HepG2 (cell line): Measurements from ENCODE around the gene SOCS3. TPM values are rescaled to one million over a fixed set of nuclear protein-coding genes. Genes with fewer than 3 reads are reported as not detected.

Experiments
- ATF7 ChIP-seq, 2 experiments: fragments of 450-650 bp in 1 of 2; sonication (generic) in 1 of 2; formaldehyde crosslinking in 1 of 2; IDR thresholded peaks; 2 replicates each; pipeline versions ENCODE4 v1.4.0 to v1.6.1; 2016 to 2020; ENCODE audit warnings: antibody characterized with exemption in 1 of 2, mild to moderate bottlenecking in 1 of 2, missing genetic modification reagents in 1 of 2
- DNMT3B ChIP-seq: conservative IDR thresholded peaks from 2 replicates; pipeline ENCODE4 v1.6.1; 2016; ENCODE audit warnings: missing biosample characterization, control low read depth
- ELF1 ChIP-seq: sonication (generic); formaldehyde crosslinking; IDR thresholded peaks from 2 replicates; pipeline ENCODE4 v1.4.0; 2020; ENCODE audit warnings: missing genetic modification reagents
- FOXK1 ChIP-seq: sonication (generic); formaldehyde crosslinking; IDR thresholded peaks from 2 replicates; pipeline ENCODE4 v1.4.0; 2020; ENCODE audit warnings: low read depth, missing genetic modification reagents, borderline replicate concordance
- GATAD2A ChIP-seq: IDR thresholded peaks from 2 replicates; pipeline ENCODE4 v1.6.1; 2016
- HNF4G ChIP-seq, 2 experiments: sonication (generic) in 1 of 2; formaldehyde crosslinking in 1 of 2; IDR thresholded peaks; 2 replicates each; pipeline versions ENCODE4 v1.4.0 to v1.6.1; 2011 to 2020; ENCODE audit warnings: borderline replicate concordance in 2 of 2, low read depth in 2 of 2, mild to moderate bottlenecking in 2 of 2, low read length in 1 of 2, missing genetic modification reagents in 1 of 2, moderate library complexity in 1 of 2
- KDM6A ChIP-seq: IDR thresholded peaks from 2 replicates; pipeline ENCODE4 v1.6.1; 2016; ENCODE audit warnings: low read depth
- PRDM15 ChIP-seq: sonication (generic); formaldehyde crosslinking; IDR thresholded peaks from 2 replicates; pipeline ENCODE4 v1.4.0; 2020; ENCODE audit warnings: missing genetic modification reagents
- TOE1 ChIP-seq: sonication (generic); formaldehyde crosslinking; IDR thresholded peaks from 2 replicates; pipeline ENCODE4 v1.4.0; 2020; ENCODE audit warnings: mild to moderate bottlenecking, missing genetic modification reagents
- ZFP41 ChIP-seq: sonication (generic); formaldehyde crosslinking; IDR thresholded peaks from 2 replicates; pipeline ENCODE4 v1.4.0; 2020; ENCODE audit warnings: mild to moderate bottlenecking, missing genetic modification reagents, borderline replicate concordance
- ZNF160 ChIP-seq: sonication (generic); formaldehyde crosslinking; IDR thresholded peaks from 2 replicates; pipeline ENCODE4 v1.8.0; 2022; ENCODE audit warnings: mild to moderate bottlenecking, inconsistent platforms, missing genetic modification reagents
- ZNF225 ChIP-seq: sonication (generic); formaldehyde crosslinking; IDR thresholded peaks from 2 replicates; pipeline ENCODE4 v1.4.0; 2020; ENCODE audit warnings: mild to moderate bottlenecking, missing genetic modification reagents
- ZNF547 ChIP-seq: sonication (generic); formaldehyde crosslinking; IDR thresholded peaks from 2 replicates; pipeline ENCODE4 v1.5.1; 2020; ENCODE audit warnings: mild to moderate bottlenecking, missing genetic modification reagents
- ZNF773 ChIP-seq: sonication (generic); formaldehyde crosslinking; IDR thresholded peaks from 2 replicates; pipeline ENCODE4 v1.4.0; 2020; ENCODE audit warnings: missing genetic modification reagents, borderline replicate concordance
- polyA plus RNA-seq, 8 experiments: library from polyadenylated mRNA; depleted of rRNA in 3 of 8; stranded (reverse) in 7 of 8; unstranded in 1 of 8; fragments of >200 nt; fragmentation: Illumina TruSeq in 4 of 8; extraction: Trizol in 4 of 8; gene quantifications; 2 replicates each; pipeline versions ENCODE4 v1.2.1 to v1.2.3, GENCODE V29; 2011 to 2016; ENCODE audit warnings: low read depth in 4 of 8, missing spikeins in 1 of 8, mixed read lengths in 1 of 8; ENCODE audit not compliant: insufficient read depth in 1 of 8
- total RNA-seq, 5 experiments: library from RNA; depleted of rRNA; stranded (reverse); fragments of >200 nt; fragmentation: Illumina TruSeq; extraction: Trizol; gene quantifications; 2 replicates each; pipeline ENCODE4 v1.2.3, GENCODE V29; 2016; ENCODE audit warnings: low read depth in 1 of 5
- TF ChIP-seq, protein P1 (sequence below), 2 experiments: fragments of 450-650 bp in 1 of 2; sonication (generic) in 1 of 2; formaldehyde crosslinking in 1 of 2; IDR thresholded peaks; 2 replicates each; pipeline versions ENCODE4 v1.6.1 to v1.8.0; 2016 to 2022; ENCODE audit warnings: antibody characterized with exemption in 1 of 2, mild to moderate bottlenecking in 1 of 2, missing genetic modification reagents in 1 of 2

SOCS3 gene
- total and polyA plus RNA-seq, 2 of the 13 experiments (the other 11 are each of a cell fraction or from before 2014, with no cell fraction given) = 0.77 to 2.4 TPM

DNA sequence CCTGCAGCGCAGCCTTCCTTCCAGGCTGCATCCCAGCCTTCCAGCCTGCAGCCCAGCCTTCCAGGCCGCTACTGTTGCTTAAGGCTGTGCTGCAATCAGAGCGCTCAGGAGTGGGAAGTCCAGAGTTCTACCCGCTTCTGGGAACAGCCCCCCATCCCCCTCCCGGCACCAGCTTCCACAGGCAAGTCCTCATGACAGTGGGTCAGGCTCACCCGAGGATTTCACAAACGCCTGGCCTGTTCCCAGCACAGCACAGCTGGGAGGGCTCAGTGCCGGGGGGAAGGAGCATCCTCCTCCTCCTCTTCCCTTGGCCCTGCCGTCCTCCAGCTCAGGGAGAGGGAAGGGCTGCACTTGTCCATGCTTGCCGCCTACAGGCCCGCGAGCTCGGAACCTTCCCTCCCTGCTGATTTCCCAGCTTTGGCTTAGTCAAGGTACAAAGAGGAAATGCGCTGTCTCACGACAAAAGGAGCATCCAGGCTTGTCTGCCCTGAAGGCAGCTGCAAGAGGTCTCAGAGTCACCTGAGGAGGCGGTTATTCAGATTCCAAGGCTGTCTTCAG, 8.3 kb downstream of the SOCS3 start (continued):
- TF ChIP-seq, protein P1, sequence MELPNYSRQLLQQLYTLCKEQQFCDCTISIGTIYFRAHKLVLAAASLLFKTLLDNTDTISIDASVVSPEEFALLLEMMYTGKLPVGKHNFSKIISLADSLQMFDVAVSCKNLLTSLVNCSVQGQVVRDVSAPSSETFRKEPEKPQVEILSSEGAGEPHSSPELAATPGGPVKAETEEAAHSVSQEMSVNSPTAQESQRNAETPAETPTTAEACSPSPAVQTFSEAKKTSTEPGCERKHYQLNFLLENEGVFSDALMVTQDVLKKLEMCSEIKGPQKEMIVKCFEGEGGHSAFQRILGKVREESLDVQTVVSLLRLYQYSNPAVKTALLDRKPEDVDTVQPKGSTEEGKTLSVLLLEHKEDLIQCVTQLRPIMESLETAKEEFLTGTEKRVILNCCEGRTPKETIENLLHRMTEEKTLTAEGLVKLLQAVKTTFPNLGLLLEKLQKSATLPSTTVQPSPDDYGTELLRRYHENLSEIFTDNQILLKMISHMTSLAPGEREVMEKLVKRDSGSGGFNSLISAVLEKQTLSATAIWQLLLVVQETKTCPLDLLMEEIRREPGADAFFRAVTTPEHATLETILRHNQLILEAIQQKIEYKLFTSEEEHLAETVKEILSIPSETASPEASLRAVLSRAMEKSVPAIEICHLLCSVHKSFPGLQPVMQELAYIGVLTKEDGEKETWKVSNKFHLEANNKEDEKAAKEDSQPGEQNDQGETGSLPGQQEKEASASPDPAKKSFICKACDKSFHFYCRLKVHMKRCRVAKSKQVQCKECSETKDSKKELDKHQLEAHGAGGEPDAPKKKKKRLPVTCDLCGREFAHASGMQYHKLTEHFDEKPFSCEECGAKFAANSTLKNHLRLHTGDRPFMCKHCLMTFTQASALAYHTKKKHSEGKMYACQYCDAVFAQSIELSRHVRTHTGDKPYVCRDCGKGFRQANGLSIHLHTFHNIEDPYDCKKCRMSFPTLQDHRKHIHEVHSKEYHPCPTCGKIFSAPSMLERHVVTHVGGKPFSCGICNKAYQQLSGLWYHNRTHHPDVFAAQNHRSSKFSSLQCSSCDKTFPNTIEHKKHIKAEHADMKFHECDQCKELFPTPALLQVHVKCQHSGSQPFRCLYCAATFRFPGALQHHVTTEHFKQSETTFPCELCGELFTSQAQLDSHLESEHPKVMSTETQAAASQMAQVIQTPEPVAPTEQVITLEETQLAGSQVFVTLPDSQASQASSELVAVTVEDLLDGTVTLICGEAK (IDR thresholded peaks at IDR 0.05) = no peak
- TF ChIP-seq, protein P1 (CRISPR knock-in tag; IDR thresholded peaks at IDR 0.05) = no peak
- 0 out of 2 replicates have a peak, but pooled peaks have one; percentile 67 for TF ChIP-seq KDM6A
- TF ChIP-seq DNMT3B (CRISPR knock-in tag) = 0 out of 2 replicates have a peak, but pooled peaks have one; percentile 37
- peak; percentile 92 for TF ChIP-seq GATAD2A (CRISPR knock-in tag)
- no peak for TF ChIP-seq PRDM15
- no peak for TF ChIP-seq ZNF773
- TF ChIP-seq ZNF225 (CRISPR knock-in tag) = peak; percentile 82; the same call in 1 of the 2 replicates
- 0 out of 2 replicates have a peak, but pooled peaks have one; percentile 43 for TF ChIP-seq ZFP41 (CRISPR knock-in tag)
- TF ChIP-seq HNF4G (IDR thresholded peaks at IDR 0.05; ENCODE audit: borderline replicate concordance, low read depth, low read length) = peak; percentile 16; the same call in 1 of the 2 replicates
- TF ChIP-seq HNF4G (CRISPR knock-in tag; IDR thresholded peaks at IDR 0.05; ENCODE audit: borderline replicate concordance, low read depth) = no peak
- peak; percentile 13; the same call in 1 of the 2 replicates for TF ChIP-seq ELF1 (CRISPR knock-in tag)
- no peak for TF ChIP-seq TOE1 (CRISPR knock-in tag)
- no peak for TF ChIP-seq FOXK1 (CRISPR knock-in tag)
- TF ChIP-seq ATF7 (IDR thresholded peaks at IDR 0.05) = no peak
- no peak for TF ChIP-seq ATF7 (CRISPR knock-in tag; IDR thresholded peaks at IDR 0.05)
- no peak for TF ChIP-seq ZNF160 (CRISPR knock-in tag)
- no peak for TF ChIP-seq ZNF547 (CRISPR knock-in tag)
